Prostate gland (tissue), 2 donors: ENCODE data around the gene AUTS2.

Experiments used
- POLR2A ChIP-seq: fragments of 450-650 bp; IDR thresholded peaks from one replicate; pipeline ENCODE4 v1.6.1; 2016; ENCODE audit warnings: antibody characterized with exemption, mild to moderate bottlenecking
- TF ChIP-seq, protein P1 (sequence below), 4 experiments: fragments of 200-600 bp in 2 of 4; fragments of 450-650 bp in 2 of 4; sonication (generic) in 2 of 4; IDR thresholded peaks; 1 replicate in 3 of 4; 2 replicates in 1 of 4; pipeline ENCODE4 v1.5.1; 2016 to 2019; ENCODE audit warnings: antibody characterized with exemption in 4 of 4, mild to moderate bottlenecking in 2 of 4, moderate library complexity in 2 of 4

DNA sequence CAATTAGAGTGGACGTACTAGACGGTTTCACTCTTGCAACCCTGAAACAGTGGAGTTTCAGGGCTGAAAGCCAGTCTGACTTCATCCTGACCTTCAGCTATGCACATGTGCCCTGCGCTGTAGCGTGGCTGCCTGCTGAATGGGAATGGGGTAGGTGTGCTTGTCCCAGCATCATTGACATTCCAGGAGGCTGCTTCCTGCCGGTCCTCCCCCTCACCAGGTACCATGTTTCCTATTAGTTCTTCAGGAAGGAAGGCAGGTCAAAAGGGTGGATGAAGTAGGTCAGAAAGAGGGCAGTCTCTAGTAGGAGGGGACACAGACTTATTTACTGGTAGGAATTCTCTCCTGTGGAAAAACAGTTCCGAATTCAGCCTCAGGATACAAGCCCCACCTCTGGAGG, 981.9 kb downstream of the AUTS2 start:
- TF ChIP-seq, protein P1, sequence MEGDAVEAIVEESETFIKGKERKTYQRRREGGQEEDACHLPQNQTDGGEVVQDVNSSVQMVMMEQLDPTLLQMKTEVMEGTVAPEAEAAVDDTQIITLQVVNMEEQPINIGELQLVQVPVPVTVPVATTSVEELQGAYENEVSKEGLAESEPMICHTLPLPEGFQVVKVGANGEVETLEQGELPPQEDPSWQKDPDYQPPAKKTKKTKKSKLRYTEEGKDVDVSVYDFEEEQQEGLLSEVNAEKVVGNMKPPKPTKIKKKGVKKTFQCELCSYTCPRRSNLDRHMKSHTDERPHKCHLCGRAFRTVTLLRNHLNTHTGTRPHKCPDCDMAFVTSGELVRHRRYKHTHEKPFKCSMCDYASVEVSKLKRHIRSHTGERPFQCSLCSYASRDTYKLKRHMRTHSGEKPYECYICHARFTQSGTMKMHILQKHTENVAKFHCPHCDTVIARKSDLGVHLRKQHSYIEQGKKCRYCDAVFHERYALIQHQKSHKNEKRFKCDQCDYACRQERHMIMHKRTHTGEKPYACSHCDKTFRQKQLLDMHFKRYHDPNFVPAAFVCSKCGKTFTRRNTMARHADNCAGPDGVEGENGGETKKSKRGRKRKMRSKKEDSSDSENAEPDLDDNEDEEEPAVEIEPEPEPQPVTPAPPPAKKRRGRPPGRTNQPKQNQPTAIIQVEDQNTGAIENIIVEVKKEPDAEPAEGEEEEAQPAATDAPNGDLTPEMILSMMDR (IDR thresholded peaks at IDR 0.05): no peak
- no peak for TF ChIP-seq POLR2A
